Measurements from ENCODE around the gene OXLD1. TPM values are rescaled to one million over a fixed set of nuclear protein-coding genes. Genes with fewer than 3 reads are reported as not detected.

Gene OXLD1
- polyA plus RNA-seq, 1 of the 3 experiments (the other 2 are of a cell fraction) = 103 TPM

- Histone ChIP-seq H4K20me1 (ENCODE audit: insufficient read depth) (peaks cover 54% of the 10 kb centered on the region), H3K36me3 (replicated peaks in 1 of 2; ENCODE audit: control insufficient read depth in 1 of 2, insufficient read depth in 2 of 2, low read length in 1 of 2) (peaks cover 58 to 74% of the 10 kb centered on the region in 2 experiments), H3K9me2 (no peaks in the 10 kb centered on the region), H3K4me2 (no peak overlapping the region), H2AFZ (ENCODE audit: low read depth) (no peak overlapping the region), H3K27me3 (ENCODE audit: insufficient read depth) (no peaks in the 10 kb centered on the region), H3K4me3 (ENCODE audit: low read depth in 2 of 2, low read length in 1 of 2) (no peak overlapping the region), H3K27ac (ENCODE audit: low read depth in 2 of 2, low read length in 1 of 2) (no peak overlapping the region), H3K79me2 (ENCODE audit: insufficient read depth) (peaks cover 92% of the 10 kb centered on the region), H3K4me1 (ENCODE audit: control insufficient read depth in 1 of 2, insufficient read depth in 2 of 2, low read depth in 1 of 2, low read length in 1 of 2) (peaks cover 14 to 19% of the 10 kb centered on the region in 2 experiments; a peak in 2 of 4 replicates), H3K9me3 (no peaks in the 10 kb centered on the region), H3K9ac (no peak overlapping the region), H3F3A (replicated peaks; ENCODE audit: insufficient read depth) (peaks cover 48% of the 10 kb centered on the region)
- ChIA-PET POLR2A (interaction anchor here (1.5 kb wide), 1 partner anchor 32 kb away, joined by 3 read pairs; no protein-coding TSS in a partner anchor), CTCF (no interaction called here)
- TF ChIP-seq EZH2phosphoT487 (IDR thresholded peaks at IDR 0.05; ENCODE audit: borderline replicate concordance, low read depth) (no peak), TAF1 (IDR thresholded peaks at IDR 0.05; ENCODE audit: borderline replicate concordance, low read depth, low read length) (no peak)
- whole genome bisulfite sequencing (ENCODE audit: low lambda C conversion rate) = 97% methylated on average over 25 of the region's 25 CpGs
- DNase-seq = no peak
Measured at GRCh38 chr17:81697261-81698044, 31.0 kb upstream of the OXLD1 start.

- no peak for DNase-seq
- TF ChIP-seq TEAD4 (IDR thresholded peaks at IDR 0.05; ENCODE audit: borderline replicate concordance, insufficient read depth) (no peak), FOSL2 (IDR thresholded peaks at IDR 0.05; ENCODE audit: borderline replicate concordance, low read depth) (no peak), RXRA (IDR thresholded peaks at IDR 0.05; ENCODE audit: borderline replicate concordance, low read depth) (no peak), IRF3 (IDR thresholded peaks at IDR 0.05; ENCODE audit: low read depth, low read length) (no peak), ELF1 (IDR thresholded peaks at IDR 0.05) (no peak), PBX3 (IDR thresholded peaks at IDR 0.05) (no peak), CHD2 (IDR thresholded peaks at IDR 0.05; ENCODE audit: low read length, partially characterized antibody) (no peak), EZH2phosphoT487 (IDR thresholded peaks at IDR 0.05; ENCODE audit: borderline replicate concordance, low read depth) (no peak), FOXM1 (IDR thresholded peaks at IDR 0.05; ENCODE audit: low read depth) (no peak), NRF1 (IDR thresholded peaks at IDR 0.05; ENCODE audit: low read depth, low read length) (no peak)
- Histone ChIP-seq H4K20me1 (ENCODE audit: insufficient read depth) (peaks cover 49% of the 10 kb centered on the region), H3K36me3 (replicated peaks in 1 of 2; ENCODE audit: control insufficient read depth in 1 of 2, insufficient read depth in 2 of 2, low read length in 1 of 2) (peaks cover 47 to 81% of the 10 kb centered on the region in 2 experiments), H3K79me2 (ENCODE audit: insufficient read depth) (peaks cover 91% of the 10 kb centered on the region), H3K9me3 (no peaks in the 10 kb centered on the region), H3K9ac (no peak overlapping the region), H3K9me2 (no peaks in the 10 kb centered on the region), H3K4me3 (ENCODE audit: low read depth in 2 of 2, low read length in 1 of 2) (no peak overlapping the region), H3K4me2 (no peak overlapping the region), H3F3A (replicated peaks; ENCODE audit: insufficient read depth) (peaks cover 38% of the 10 kb centered on the region), H3K4me1 (ENCODE audit: control insufficient read depth in 1 of 2, insufficient read depth in 2 of 2, low read depth in 1 of 2, low read length in 1 of 2) (peaks cover 5 to 8% of the 10 kb centered on the region in 2 experiments; a peak in 2 of 4 replicates), H3K27ac (ENCODE audit: low read depth in 2 of 2, low read length in 1 of 2) (no peak overlapping the region), H2AFZ (ENCODE audit: low read depth) (no peak overlapping the region), H3K27me3 (ENCODE audit: insufficient read depth) (no peaks in the 10 kb centered on the region)
- ChIA-PET CTCF (interaction anchor here (1.5 to 1.8 kb wide), 2 partner anchors 17 to 21 kb away, joined by 3 to 9 read pairs; no protein-coding TSS in a partner anchor), POLR2A (interaction anchor here (0.6 to 1.3 kb wide), 2 partner anchors 13 to 29 kb away, joined by 5 to 6 read pairs; partner anchors contain the start of genes ARL16 and HGS)
- WGBS (ENCODE audit: low lambda C conversion rate) = 93% methylated on average over 39 of the region's 40 CpGs
Measured at GRCh38 chr17:81696218-81696941, 30.0 kb upstream of the OXLD1 start.
